Measurements from ENCODE around the gene MTRR. TPM values are rescaled to one million over a fixed set of nuclear protein-coding genes. Genes with fewer than 3 reads are reported as not detected.

The MTRR gene
- total RNA-seq, 1 experiment from 2014 or later: 46.9 TPM

GRCh38 chr5:7834982-7835381 lies 34.0 kb upstream of the MTRR start:
- H3K36me3 Mint-ChIP-seq: no peaks in the 10 kb centered on the region
- POLR2A ChIA-PET: no interaction called here
- no peak overlapping the region for H3K27ac Mint-ChIP-seq
- CTCF ChIA-PET: no interaction called here
- H3K27me3 Mint-ChIP-seq (ENCODE audit: low read depth): peaks cover 5% of the 10 kb centered on the region
- no peaks in the 10 kb centered on the region for H3K4me1 Mint-ChIP-seq
- H3K4me3 Mint-ChIP-seq: no peak overlapping the region
- H3K9me3 Mint-ChIP-seq: no peaks in the 10 kb centered on the region
- no peak for ATAC-seq
- TF ChIP-seq NFYB (CRISPR knock-in tag; conservative IDR thresholded peaks at IDR 0.05; ENCODE audit: low read depth) (no peak), AFF4 (CRISPR knock-in tag; IDR thresholded peaks at IDR 0.05; ENCODE audit: borderline replicate concordance) (no peak), ZNF532 (CRISPR knock-in tag; IDR thresholded peaks at IDR 0.05; ENCODE audit: borderline replicate concordance) (no peak), PRDM15 (CRISPR knock-in tag; IDR thresholded peaks at IDR 0.05) (no peak), ATF3 (CRISPR knock-in tag; conservative IDR thresholded peaks at IDR 0.05) (no peak)
- no peak for DNase-seq (ENCODE audit: low spot score)

- H3K27ac Mint-ChIP-seq: no peak overlapping the region
- ATAC-seq: no peak
- POLR2A ChIA-PET: no interaction called here
- peaks cover 13% of the 10 kb centered on the region for H3K27me3 Mint-ChIP-seq (ENCODE audit: low read depth)
- no peak overlapping the region for H3K4me3 Mint-ChIP-seq
- no peaks in the 10 kb centered on the region for H3K4me1 Mint-ChIP-seq
- CTCF ChIA-PET: interaction anchor here (1.5 kb wide), 1 partner anchor 19 kb away, joined by 3 read pairs; no protein-coding TSS in a partner anchor
- DNase-seq (ENCODE audit: low spot score): no peak
- peaks cover 12% of the 10 kb centered on the region for H3K9me3 Mint-ChIP-seq
- no peaks in the 10 kb centered on the region for H3K36me3 Mint-ChIP-seq
- no peak for TF ChIP-seq SMAD3 (CRISPR knock-in tag; IDR thresholded peaks at IDR 0.05; ENCODE audit: borderline replicate concordance)
- no peak for TF ChIP-seq SP1 (CRISPR knock-in tag; conservative IDR thresholded peaks at IDR 0.05)
- TF ChIP-seq USF2 (CRISPR knock-in tag; IDR thresholded peaks at IDR 0.05): no peak
- no peak for TF ChIP-seq AR (CRISPR knock-in tag; IDR thresholded peaks at IDR 0.05)
- no peak for TF ChIP-seq GTF2I (CRISPR knock-in tag; conservative IDR thresholded peaks at IDR 0.05)
- no peak for TF ChIP-seq MAX (CRISPR knock-in tag; IDR thresholded peaks at IDR 0.05)
- no peak for TF ChIP-seq E2F1 (CRISPR knock-in tag; IDR thresholded peaks at IDR 0.05)
- TF ChIP-seq MLX (CRISPR knock-in tag; IDR thresholded peaks at IDR 0.05): no peak
- TF ChIP-seq ATF1 (CRISPR knock-in tag; IDR thresholded peaks at IDR 0.05): no peak
- TF ChIP-seq NR1H2 (CRISPR knock-in tag; IDR thresholded peaks at IDR 0.05): no peak
- TF ChIP-seq EMX1 (CRISPR knock-in tag; IDR thresholded peaks at IDR 0.05): no peak
These were observed 31.5 kb upstream of the MTRR start for GRCh38 chr5:7837403-7837802.

All from WTC11 (cell line).